Erythroblast (primary cell): ENCODE results near the gene FERMT2.

Source experiments
- GATA1 ChIP-seq: IDR thresholded peaks from 2 replicates; pipeline ENCODE4 v1.6.1; 2011; ENCODE audit warnings: low read depth, mild to moderate bottlenecking, control low read depth, low read length, moderate library complexity
- POLR2A ChIP-seq: IDR thresholded peaks from 2 replicates; pipeline ENCODE4 v1.6.1; 2011; ENCODE audit warnings: mild to moderate bottlenecking, low read length

DNA sequence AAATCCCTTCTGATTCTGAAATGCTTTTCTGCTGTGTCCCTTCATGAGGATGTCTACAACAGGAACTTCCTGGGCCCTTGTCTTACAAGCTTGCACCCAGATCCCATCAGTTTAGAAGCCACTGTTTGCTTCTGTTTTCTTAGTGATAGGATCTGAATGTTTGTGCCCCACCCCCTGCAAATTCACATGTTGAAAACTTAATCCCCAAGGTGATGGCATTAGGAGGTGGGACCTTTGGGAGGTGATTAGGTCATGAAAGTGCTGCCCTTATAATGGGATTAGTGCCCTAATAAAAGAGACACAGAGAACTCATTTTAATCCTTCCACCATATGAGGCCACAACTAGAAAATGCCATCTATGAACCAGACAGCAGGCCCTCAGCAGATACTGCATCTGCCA lies 123.4 kb downstream of the FERMT2 start:
- TF ChIP-seq POLR2A: no peak
- TF ChIP-seq GATA1: no peak
